Epidermal melanocyte (primary cell): Measurements from ENCODE around the gene HLA-DOA.
A peak's percentile ranks its signal among the peaks of the same experiment; 100 is the strongest.

Experiments
- DNase-seq: peaks from one replicate; pipeline ENCODE4 v3.0.0; 2011; ENCODE audit warnings: low spot score; ENCODE audit not compliant: insufficient read length

The HLA-DOA gene

GRCh38 chr6:32979720-32980487 is 29.5 kb downstream of the HLA-DOA start:
- DNase-seq, result no peak

GRCh38 chr6:32977953-32978324 is 31.5 kb downstream of the HLA-DOA start:
- no peak for DNase-seq

GRCh38 chr6:32977272-32977952 is 32.0 kb downstream of the HLA-DOA start:
- DNase-seq, result no peak

GRCh38 chr6:32976334-32977069 is 32.9 kb downstream of the HLA-DOA start:
- DNase-seq, result no peak

GRCh38 chr6:32975886-32976285 is 33.5 kb downstream of the HLA-DOA start:
- DNase-seq, result no peak

- no peak for DNase-seq
Measured at GRCh38 chr6:32974541-32975308, 34.7 kb downstream of the HLA-DOA start.

GRCh38 chr6:32974016-32974333 is 35.4 kb downstream of the HLA-DOA start:
- DNase-seq, result peak; percentile 57

GRCh38 chr6:32973144-32974015 is 36.0 kb downstream of the HLA-DOA start:
- DNase-seq, result no peak

- DNase-seq, result no peak
Measured at GRCh38 chr6:32972353-32973143, 36.8 kb downstream of the HLA-DOA start.

GRCh38 chr6:32971581-32972352 is 37.6 kb downstream of the HLA-DOA start:
- peak; percentile 64 for DNase-seq

- DNase-seq, result no peak
Measured at GRCh38 chr6:32971242-32971580, 38.2 kb downstream of the HLA-DOA start.

- no peak for DNase-seq
Measured at GRCh38 chr6:32970413-32971241, 38.8 kb downstream of the HLA-DOA start.

GRCh38 chr6:32969685-32970412 is 39.5 kb downstream of the HLA-DOA start:
- DNase-seq, result no peak

- no peak for DNase-seq
Measured at GRCh38 chr6:32968867-32969684, 40.3 kb downstream of the HLA-DOA start.

GRCh38 chr6:32968093-32968866 is 41.1 kb downstream of the HLA-DOA start, which contains the start of gene BRD2:
Gene BRD2 (plus strand): TSS chr6:32968594. CDS start chr6:32972899, 4,305 bp downstream.
- peak; percentile 74 for DNase-seq
